Left cardiac atrium (tissue), 4 donors: ENCODE results near the gene KYNU. TPM values are rescaled to one million over a fixed set of nuclear protein-coding genes. Genes with fewer than 3 reads are reported as not detected.
"Not testable (repeated sequence)": the region's sequence is repeated elsewhere in the genome, so short reads cannot be mapped to it uniquely, and the experiment has no call there.

ENCODE experiments used
- ATAC-seq, 2 donors: fragments of 200-7000 bp; cut with Tn5 transposase; one replicate each; pipeline ENCODE4 v1.9.1; 2020; ENCODE audit warnings: mild to moderate bottlenecking in 2 of 2, moderate library complexity in 2 of 2
- DNase-seq: peaks from one replicate; pipeline ENCODE4 v3.0.0-alpha.2; 2020
- intact Hi-C, 2 donors: fragments of 100-400 bp; cut with DNase I; formaldehyde crosslinking; loops; one replicate each; pipeline versions ENCODE4 v1.14.1 to v1.15.1; 2022 to 2023
- total RNA-seq, 2 donors: library from RNA; stranded (reverse); fragmentation: NEBNext Ultra II Directional; extraction: Animal tissue kit (Norgen Biotek cat#: 25700); gene quantifications; one replicate each; pipeline ENCODE4 v1.2.1, GENCODE V29; 2021
- donor health status: DM: no; HTN: yes; CAD: no.
- donor health status: DM: no; HTN: yes; CAD: no; lungs with severe emphysema.
- donor health status: DM: yes; HTN: yes; CAD: no.
- donor health status: Dilated cardiomyopathy.

KYNU gene
- total RNA-seq, 2 donors from 2014 or later, result 2.1 to 3.8 TPM

DNA sequence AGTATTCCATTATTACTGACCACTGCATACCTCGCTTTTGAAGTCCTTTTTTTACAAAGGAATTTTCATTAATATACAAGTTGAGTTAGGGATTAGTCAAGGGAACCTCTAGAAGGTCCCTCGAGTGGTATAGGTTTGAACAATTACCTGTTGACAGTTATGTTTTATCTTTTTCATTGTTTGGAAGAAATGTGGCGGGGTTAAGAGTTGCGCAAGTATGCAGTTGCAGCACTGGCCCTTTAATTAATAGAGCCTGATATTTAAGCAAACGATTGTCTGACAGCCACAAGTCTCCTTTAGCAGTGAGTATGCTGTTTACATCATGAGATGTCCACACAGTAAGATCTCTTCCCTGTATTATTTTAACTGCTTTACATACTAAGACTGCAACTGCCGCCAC is 24.3 kb downstream of the KYNU start:
- DNase-seq (no peak), ATAC-seq (no peak)
- intact Hi-C loops, result no loop called here

- intact Hi-C loops, result not testable (repeated sequence)
Observed at GRCh38 chr2:142903726-142904125, 26.3 kb downstream of the KYNU start.

DNA sequence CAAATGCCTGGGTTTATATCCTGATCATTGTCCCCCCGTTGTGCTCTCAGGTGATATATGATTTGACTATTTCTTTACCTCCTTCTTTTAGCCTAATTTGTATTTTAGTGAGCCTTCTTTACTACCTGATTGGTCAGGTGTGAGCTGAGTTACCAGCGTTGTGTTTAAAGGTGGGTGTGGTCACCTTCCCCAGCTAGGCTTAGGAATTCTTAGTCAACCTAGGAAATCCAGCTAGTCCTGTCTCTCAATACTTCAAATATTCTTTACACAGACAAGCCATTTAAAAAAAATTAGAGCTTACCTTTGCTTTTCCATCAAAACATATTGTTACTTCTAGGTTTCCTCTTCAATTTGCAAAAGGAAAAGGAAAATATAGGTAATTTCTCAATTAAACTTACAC is 30.2 kb downstream of the KYNU start:
- intact Hi-C loops, result no loop called here
- ATAC-seq, result no peak

More at GRCh38 chr2:142903726-142904125, 26.3 kb downstream of the KYNU start:
- ATAC-seq, DNase-seq: not testable (repeated sequence)

DNA sequence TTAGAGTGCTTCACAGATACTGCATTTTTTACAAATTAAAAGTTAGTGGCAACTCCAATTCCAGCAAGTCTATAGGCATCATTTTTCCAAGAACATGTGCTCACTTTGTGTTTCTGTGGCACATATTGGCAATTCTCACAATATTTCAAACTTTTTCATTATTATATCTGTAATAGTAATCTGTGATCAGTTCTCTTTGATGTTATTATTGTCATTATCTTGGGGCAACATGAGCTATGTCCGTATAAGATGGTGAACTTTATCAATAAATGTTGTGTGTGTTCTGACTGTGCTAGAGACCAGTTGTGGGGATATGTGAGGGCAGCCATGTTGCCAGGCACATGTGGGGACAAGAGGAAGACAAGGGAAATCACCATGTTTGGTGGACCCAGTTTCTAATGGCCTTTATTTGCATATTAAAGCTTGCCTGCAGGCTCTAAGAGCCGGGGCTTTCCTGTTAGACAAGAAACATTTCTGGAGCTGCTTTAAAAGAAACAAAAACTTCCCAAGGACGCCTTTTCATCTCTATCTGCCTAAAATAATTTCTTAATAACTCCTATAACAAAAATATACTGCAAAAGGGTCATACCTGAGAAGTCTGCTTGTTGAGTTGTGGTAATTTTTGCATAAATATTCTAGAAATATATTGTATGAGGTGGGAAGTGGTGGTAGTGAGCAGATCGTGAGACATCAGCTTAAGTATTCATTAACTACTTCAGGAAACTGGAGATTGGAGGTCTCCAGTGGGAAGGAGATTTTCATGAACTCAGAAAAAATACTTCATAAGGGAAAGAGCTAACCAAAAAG is 37.2 kb downstream of the KYNU start:
- intact Hi-C loops, result no loop called here
- DNase-seq, result no peak
- no peak for ATAC-seq

More for the DNA sequence above, 30.2 kb downstream of the KYNU start:
- no peak for DNase-seq

DNA sequence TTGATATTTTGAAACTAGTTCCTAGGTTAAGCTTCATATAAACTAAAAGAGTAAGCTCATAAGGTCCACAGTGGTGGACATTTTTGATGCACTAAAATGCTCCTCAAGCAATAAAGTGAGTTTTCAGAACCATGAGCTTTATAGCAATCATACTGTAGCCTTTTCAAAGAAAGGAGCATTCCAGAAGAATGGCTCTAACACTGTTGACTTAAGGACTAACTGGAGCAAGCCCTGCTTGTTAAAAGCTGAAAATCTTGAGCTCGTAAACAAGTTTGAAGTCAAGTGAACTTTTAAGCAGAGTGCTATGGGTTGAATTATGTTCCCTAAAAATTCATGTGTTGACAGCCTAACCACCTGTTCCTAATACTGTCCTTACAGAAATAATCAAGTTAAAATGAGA is 38.0 kb downstream of the KYNU start:
- intact Hi-C loops, result no loop called here
- ATAC-seq, result no peak
- no peak for DNase-seq

- DNase-seq, result no peak
Observed at GRCh38 chr2:142918624-142919023, 41.2 kb downstream of the KYNU start.

GRCh38 chr2:142920571-142920970 is 43.1 kb downstream of the KYNU start:
- intact Hi-C loops, result no loop called here
- ATAC-seq (no peak), DNase-seq (no peak)

More at GRCh38 chr2:142918624-142919023, 41.2 kb downstream of the KYNU start:
- ATAC-seq, result no peak
- intact Hi-C loops, result no loop called here

GRCh38 chr2:142926445-142926844 is 49.0 kb downstream of the KYNU start:
- no peak for ATAC-seq
- no peak for DNase-seq
- intact Hi-C loops, result no loop called here

DNA sequence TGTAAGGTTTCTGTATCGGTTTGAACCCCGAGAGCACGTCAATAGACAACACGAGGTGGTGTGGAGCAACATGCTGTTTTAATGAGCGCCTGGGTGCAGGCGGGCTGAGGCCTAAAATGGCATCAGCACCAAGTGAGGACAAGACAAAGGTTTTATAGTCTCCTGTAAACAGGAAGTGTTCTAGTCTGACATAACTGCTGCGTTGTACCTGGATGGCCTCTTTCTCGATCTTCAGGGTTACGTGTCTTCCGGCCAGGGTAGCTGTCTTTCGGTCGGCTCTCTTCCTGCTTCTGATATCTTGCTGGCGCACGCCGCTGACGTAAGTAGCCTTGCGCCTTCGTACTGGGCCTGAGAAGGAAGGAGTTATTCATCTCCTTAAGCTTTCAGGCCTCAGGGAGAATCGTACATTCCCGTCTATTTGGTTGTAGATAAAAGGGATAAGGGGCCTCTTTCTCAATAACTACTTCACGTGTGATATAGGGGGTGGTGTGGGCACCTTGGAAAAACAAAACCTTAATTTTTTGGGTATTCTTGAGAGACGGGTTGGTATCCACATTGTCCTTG is 53.5 kb downstream of the KYNU start:
- no peak for ATAC-seq
- no peak for DNase-seq
- intact Hi-C loops, result no loop called here

GRCh38 chr2:142933916-142934315 is 56.5 kb downstream of the KYNU start:
- ATAC-seq (no peak), DNase-seq (no peak)
- intact Hi-C loops, result no loop called here

- intact Hi-C loops, result no loop called here
- no peak for DNase-seq
- no peak for ATAC-seq
Observed at GRCh38 chr2:142935563-142936089, 58.2 kb downstream of the KYNU start.

DNA sequence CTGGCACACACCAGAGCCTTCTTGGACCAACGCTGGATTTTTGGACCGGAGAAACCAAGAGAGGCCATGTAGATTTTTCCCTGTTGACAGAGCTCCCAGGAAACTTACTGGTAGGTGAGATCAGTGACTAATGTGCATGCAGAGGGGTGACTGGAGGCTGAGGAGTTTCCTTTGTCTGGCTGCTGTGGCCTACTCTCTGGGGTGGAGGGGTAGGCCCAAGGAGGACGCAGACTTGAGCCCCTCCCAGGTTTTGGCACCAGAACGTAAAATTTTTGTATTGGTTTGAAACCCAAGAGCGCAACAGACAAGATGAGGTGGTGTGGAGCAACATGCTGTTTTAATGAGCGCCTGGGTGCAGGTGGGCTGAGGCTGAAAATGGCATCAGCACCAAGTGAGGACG is 59.2 kb downstream of the KYNU start:
- no peak for DNase-seq
- no peak for ATAC-seq
- intact Hi-C loops, result no loop called here

DNA sequence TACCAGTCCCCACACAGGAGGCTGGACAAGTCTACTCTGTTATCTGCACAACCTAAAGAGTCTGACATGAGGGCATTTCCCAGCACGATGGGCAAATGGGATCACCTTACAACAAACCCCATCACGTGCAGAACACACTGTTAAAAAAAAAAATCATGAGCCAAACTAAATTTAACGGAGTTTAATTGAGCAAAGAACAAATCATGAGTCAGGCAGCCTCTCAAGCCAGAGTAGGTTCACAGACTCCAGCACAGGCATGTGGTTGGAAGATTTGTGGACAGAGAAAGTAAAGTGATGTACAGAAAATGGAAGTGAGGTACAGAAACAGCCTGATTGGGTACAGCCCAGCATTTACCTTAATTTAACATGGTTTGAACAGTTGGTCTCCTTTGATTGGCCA is 59.9 kb downstream of the KYNU start:
- DNase-seq (no peak), ATAC-seq (no peak)
- intact Hi-C loops, result no loop called here

DNA sequence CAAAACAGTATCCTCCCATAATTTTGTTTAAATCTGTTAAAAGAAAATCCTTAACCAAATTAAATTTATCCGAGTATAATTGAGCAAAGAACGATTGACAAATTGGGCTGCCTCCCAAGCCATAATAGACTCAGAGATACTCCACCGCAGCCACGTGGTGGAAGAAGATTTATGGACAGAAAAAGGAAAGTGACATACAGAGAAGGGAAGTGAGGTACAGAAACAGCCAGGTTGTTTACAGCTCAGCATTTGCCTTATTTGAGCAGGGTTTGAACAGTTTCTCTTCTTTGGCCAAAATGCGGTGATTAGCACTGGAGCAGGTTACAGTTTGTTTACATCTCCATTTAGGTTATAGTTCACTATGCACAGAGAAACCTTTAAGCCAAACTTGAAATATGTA is 60.8 kb downstream of the KYNU start:
- intact Hi-C loops, result no loop called here
- DNase-seq (no peak), ATAC-seq (no peak)

- no peak for DNase-seq
- intact Hi-C loops, result no loop called here
- no peak for ATAC-seq
Observed at GRCh38 chr2:142940606-142941223, 63.3 kb downstream of the KYNU start.

GRCh38 chr2:142942690-142943089 is 65.2 kb downstream of the KYNU start:
- ATAC-seq (no peak), DNase-seq (no peak)
- intact Hi-C loops, result no loop called here

DNA sequence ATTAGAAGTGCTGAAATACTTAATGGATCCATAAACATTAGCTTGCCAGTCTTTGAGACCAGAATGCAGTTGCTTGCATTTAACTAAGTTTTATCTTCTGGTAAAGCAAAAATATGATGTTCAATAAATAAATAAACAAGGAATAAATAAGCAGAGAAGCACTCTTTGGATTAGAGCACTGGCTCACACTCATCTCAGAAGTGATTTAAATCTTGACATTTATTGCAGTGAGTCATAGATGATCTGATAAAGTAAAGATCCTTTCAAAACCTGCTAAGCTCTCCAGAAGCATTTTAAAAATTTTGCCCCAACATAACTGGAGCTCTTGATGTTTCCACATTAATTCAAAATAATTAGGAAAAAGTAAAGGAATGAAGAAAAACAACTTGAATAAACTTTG is 66.8 kb downstream of the KYNU start:
- ATAC-seq, result no peak
- intact Hi-C loops, result no loop called here
- DNase-seq, result no peak

DNA sequence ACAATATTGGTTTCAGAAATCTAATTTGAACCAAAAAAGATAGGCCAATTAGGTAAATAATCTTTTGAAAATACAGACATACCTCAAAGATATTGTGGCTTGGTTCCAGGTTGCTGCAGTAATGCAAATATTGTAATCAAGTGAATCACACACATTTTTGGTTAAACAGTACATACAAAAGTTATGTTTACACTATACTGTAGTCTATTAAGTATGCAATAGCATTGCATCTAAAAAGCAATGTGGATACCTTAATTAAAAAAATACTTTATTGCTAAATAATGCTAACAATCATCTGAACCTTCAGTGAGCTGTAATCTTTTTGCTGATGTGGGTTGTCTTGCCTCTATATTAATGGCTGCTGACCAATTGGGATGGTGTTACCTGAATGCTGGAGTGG is 67.3 kb downstream of the KYNU start:
- ATAC-seq (no peak), DNase-seq (no peak)
- intact Hi-C loops, result no loop called here

DNA sequence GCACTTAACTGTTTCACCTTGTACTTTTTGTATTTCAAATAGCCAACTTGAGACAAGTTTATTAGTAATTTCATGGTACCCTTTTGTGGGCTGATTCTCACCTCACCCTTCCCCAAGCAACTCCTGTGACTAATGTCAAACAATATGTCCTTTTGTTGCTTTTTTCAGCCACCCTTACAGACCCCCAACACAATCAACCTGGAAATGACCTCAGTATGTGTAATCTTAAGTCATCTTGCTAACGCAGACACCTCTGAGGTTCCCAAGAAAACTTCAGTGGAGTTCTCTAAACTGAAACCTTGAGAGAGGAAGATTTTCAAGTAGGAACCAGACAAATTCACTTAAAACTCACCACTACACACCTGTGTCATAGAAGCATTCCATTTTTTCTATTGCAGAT is 69.5 kb downstream of the KYNU start:
- intact Hi-C loops, result no loop called here
- DNase-seq, result no peak

GRCh38 chr2:142948723-142949122 is 71.3 kb downstream of the KYNU start:
- ATAC-seq, DNase-seq, intact Hi-C loops: not testable (repeated sequence)

More for the DNA sequence above, 69.5 kb downstream of the KYNU start:
- ATAC-seq, result no peak
